GM19467 (cell line): ENCODE results near the gene DCUN1D4.

Experiments
- ATAC-seq: cut with Tn5 transposase; IDR thresholded peaks from one replicate; pipeline ENCODE4 v1.9.1; 2021; ENCODE audit warnings: mild to moderate bottlenecking, moderate library complexity; ENCODE audit not compliant: unreplicated experiment

Gene DCUN1D4

GRCh38 chr4:51960486-51960885, 117.5 kb downstream of the DCUN1D4 start:
- ATAC-seq: no peak

GRCh38 chr4:51963841-51964517, 121.0 kb downstream of the DCUN1D4 start:
- no peak for ATAC-seq

- no peak for ATAC-seq
Measured at GRCh38 chr4:51965862-51966261, 122.9 kb downstream of the DCUN1D4 start.
